Lower leg skin (tissue), 3 donors: ENCODE measurements around the gene PCSK5.

Experiments used
- POLR2A ChIP-seq, 2 donors: fragments of 450-650 bp; IDR thresholded peaks; one replicate each; pipeline ENCODE4 v1.6.1; 2016 to 2017; ENCODE audit warnings: antibody characterized with exemption in 2 of 2, mild to moderate bottlenecking in 1 of 2, moderate library complexity in 1 of 2
- TF ChIP-seq, protein P1 (sequence below), 3 donors: fragments of 450-650 bp; IDR thresholded peaks; one replicate each; pipeline ENCODE4 v1.5.1; 2016; ENCODE audit warnings: antibody characterized with exemption in 3 of 3, mild to moderate bottlenecking in 3 of 3, moderate library complexity in 2 of 3

GRCh38 chr9:75965231-75965630 is 74.8 kb downstream of the PCSK5 start:
- TF ChIP-seq, protein P1, sequence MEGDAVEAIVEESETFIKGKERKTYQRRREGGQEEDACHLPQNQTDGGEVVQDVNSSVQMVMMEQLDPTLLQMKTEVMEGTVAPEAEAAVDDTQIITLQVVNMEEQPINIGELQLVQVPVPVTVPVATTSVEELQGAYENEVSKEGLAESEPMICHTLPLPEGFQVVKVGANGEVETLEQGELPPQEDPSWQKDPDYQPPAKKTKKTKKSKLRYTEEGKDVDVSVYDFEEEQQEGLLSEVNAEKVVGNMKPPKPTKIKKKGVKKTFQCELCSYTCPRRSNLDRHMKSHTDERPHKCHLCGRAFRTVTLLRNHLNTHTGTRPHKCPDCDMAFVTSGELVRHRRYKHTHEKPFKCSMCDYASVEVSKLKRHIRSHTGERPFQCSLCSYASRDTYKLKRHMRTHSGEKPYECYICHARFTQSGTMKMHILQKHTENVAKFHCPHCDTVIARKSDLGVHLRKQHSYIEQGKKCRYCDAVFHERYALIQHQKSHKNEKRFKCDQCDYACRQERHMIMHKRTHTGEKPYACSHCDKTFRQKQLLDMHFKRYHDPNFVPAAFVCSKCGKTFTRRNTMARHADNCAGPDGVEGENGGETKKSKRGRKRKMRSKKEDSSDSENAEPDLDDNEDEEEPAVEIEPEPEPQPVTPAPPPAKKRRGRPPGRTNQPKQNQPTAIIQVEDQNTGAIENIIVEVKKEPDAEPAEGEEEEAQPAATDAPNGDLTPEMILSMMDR (IDR thresholded peaks at IDR 0.05), result no peak
- TF ChIP-seq POLR2A (IDR thresholded peaks at IDR 0.05), result no peak
